T47D (cell line): ENCODE measurements around the gene IAPP.
A peak's percentile ranks its signal among the peaks of the same experiment; 100 is the strongest.
"Not testable (repeated sequence)": the region's sequence is repeated elsewhere in the genome, so short reads cannot be mapped to it uniquely, and the experiment has no call there.

Experiments
- DNase-seq, 2 experiments: peaks; one replicate each; pipeline versions ENCODE4 v3.0.0 to v3.0.0-alpha.2; 2011 to 2012; ENCODE audit warnings: low read depth in 1 of 2, low spot score in 1 of 2
- JUND ChIP-seq: IDR thresholded peaks from 2 replicates; pipeline ENCODE4 v1.6.1; 2012; ENCODE audit warnings: low read depth
- in situ Hi-C: cut with HindIII; loops from 2 replicates; pipeline ENCODE4 v1.10.0; 2016; ENCODE audit warnings: low sequenced_read_pairs, low pct_unique_long_range_greater_than_20kb

IAPP gene

GRCh38 chr12:21346542-21347205 is 26.0 kb upstream of the IAPP start:
- in situ Hi-C loops = no loop called here

GRCh38 chr12:21350975-21351374 is 21.7 kb upstream of the IAPP start:
- TF ChIP-seq JUND = no peak
- peak in 1 of 2 experiments; percentile 18 for DNase-seq
- in situ Hi-C loops = no loop called here

More at GRCh38 chr12:21346542-21347205, 26.0 kb upstream of the IAPP start:
- no peak for TF ChIP-seq JUND
- no peak for DNase-seq

GRCh38 chr12:21353487-21353886 is 19.2 kb upstream of the IAPP start:
- in situ Hi-C loops = no loop called here
- DNase-seq = no peak
- TF ChIP-seq JUND = no peak

GRCh38 chr12:21353948-21354347 is 18.8 kb upstream of the IAPP start:
- TF ChIP-seq JUND = no peak
- no peak for DNase-seq
- in situ Hi-C loops = no loop called here

- in situ Hi-C loops = no loop called here
- no peak for DNase-seq
- TF ChIP-seq JUND = no peak
Observed at GRCh38 chr12:21354641-21355040, 18.1 kb upstream of the IAPP start.

GRCh38 chr12:21360632-21361031 is 12.1 kb upstream of the IAPP start:
- in situ Hi-C loops, DNase-seq: not testable (repeated sequence)

- no peak for DNase-seq
- in situ Hi-C loops = no loop called here
- TF ChIP-seq JUND = no peak
Observed at GRCh38 chr12:21369141-21369980, 3.3 kb upstream of the IAPP start.

- in situ Hi-C loops = no loop called here
- no peak for TF ChIP-seq JUND
- DNase-seq = peak in 1 of 2 experiments; percentile 11
Observed at GRCh38 chr12:21370845-21371449, 1.8 kb upstream of the IAPP start.

GRCh38 chr12:21379218-21379617 is 6.5 kb downstream of the IAPP start:
- DNase-seq = no peak
- no peak for TF ChIP-seq JUND
- in situ Hi-C loops = no loop called here

- DNase-seq, in situ Hi-C loops: not testable (repeated sequence)
Observed at GRCh38 chr12:21381320-21381719, 8.6 kb downstream of the IAPP start.

- in situ Hi-C loops = no loop called here
- no peak for DNase-seq
- TF ChIP-seq JUND = no peak
Observed at GRCh38 chr12:21384261-21384660, 11.6 kb downstream of the IAPP start.

- no peak for DNase-seq
- no peak for TF ChIP-seq JUND
- in situ Hi-C loops = no loop called here
Observed at GRCh38 chr12:21387174-21387573, 14.5 kb downstream of the IAPP start.

- DNase-seq = no peak
- in situ Hi-C loops = no loop called here
- TF ChIP-seq JUND = no peak
Observed at GRCh38 chr12:21392384-21392783, 19.7 kb downstream of the IAPP start.

- DNase-seq, in situ Hi-C loops: not testable (repeated sequence)
Observed at GRCh38 chr12:21394828-21395626, 22.3 kb downstream of the IAPP start.
